DND-41 (cell line): ENCODE data around the gene KRTAP2-3.
"Not testable (repeated sequence)": the region's sequence is repeated elsewhere in the genome, so short reads cannot be mapped to it uniquely, and the experiment has no call there.

ENCODE experiments used
- ATAC-seq: fragments of 200-7000 bp; cut with Tn5 transposase; 3 replicates; pipeline ENCODE4 v1.9.1; 2021; ENCODE audit warnings: low read depth; ENCODE audit not compliant: insufficient read depth
- DNase-seq: peaks from one replicate; pipeline ENCODE4 v3.0.0-alpha.2; 2020
- H2AFZ ChIP-seq: 2 replicates; pipeline ENCODE4 v1.6.0; 2012; ENCODE audit warnings: low read depth, low read length
- H3K27ac ChIP-seq: 2 replicates; pipeline ENCODE4 v1.5.1; 2012; ENCODE audit warnings: low read length, inconsistent platforms
- H3K27me3 ChIP-seq: fragments of 200-600 bp; sonication (generic); 2 replicates; pipeline ENCODE4 v1.6.0; 2012; ENCODE audit warnings: low read length, mild to moderate bottlenecking, inconsistent platforms; ENCODE audit not compliant: insufficient read depth, poor library complexity
- H3K36me3 ChIP-seq: 2 replicates; pipeline ENCODE4 v1.5.1; 2012; ENCODE audit warnings: low read length, inconsistent platforms; ENCODE audit not compliant: insufficient read depth
- H3K4me1 ChIP-seq: 2 replicates; pipeline ENCODE4 v1.5.1; 2012; ENCODE audit warnings: mild to moderate bottlenecking, low read length; ENCODE audit not compliant: insufficient read depth
- H3K4me2 ChIP-seq: 2 replicates; pipeline ENCODE4 v1.6.0; 2012; ENCODE audit warnings: mild to moderate bottlenecking, moderate library complexity, low read length, inconsistent platforms; ENCODE audit not compliant: insufficient read depth
- H3K4me3 ChIP-seq, 2 experiments: fragments of 200-600 bp in 1 of 2; shearing (Covaris generic) in 1 of 2; 2 replicates each; pipeline ENCODE4 v1.5.1; 2012 to 2016; ENCODE audit warnings: inconsistent platforms in 2 of 2, low read length in 2 of 2, mild to moderate bottlenecking in 2 of 2, low read depth in 1 of 2, moderate library complexity in 1 of 2
- H3K79me2 ChIP-seq: 2 replicates; pipeline ENCODE4 v1.6.0; 2012; ENCODE audit warnings: low read length, inconsistent platforms; ENCODE audit not compliant: insufficient read depth
- H3K9ac ChIP-seq: 2 replicates; pipeline ENCODE4 v1.6.0; 2012; ENCODE audit warnings: low read depth, mild to moderate bottlenecking, inconsistent platforms, low read length, moderate library complexity
- H3K9me3 ChIP-seq: 2 replicates; pipeline ENCODE4 v1.5.1; 2012; ENCODE audit warnings: low read length, moderate library complexity, mild to moderate bottlenecking, inconsistent platforms; ENCODE audit not compliant: insufficient read depth, severe bottlenecking
- H4K20me1 ChIP-seq: 2 replicates; pipeline ENCODE4 v1.6.0; 2012; ENCODE audit warnings: low read length; ENCODE audit not compliant: insufficient read depth
- EZH2 ChIP-seq: IDR thresholded peaks from 3 replicates; pipeline ENCODE4 v1.6.1; 2012; ENCODE audit warnings: borderline replicate concordance, low read depth, mild to moderate bottlenecking, moderate library complexity, low read length, inconsistent platforms; ENCODE audit not compliant: severe bottlenecking
- TF ChIP-seq, protein P1 (sequence below): IDR thresholded peaks from 2 replicates; pipeline ENCODE4 v1.5.1; 2012; ENCODE audit warnings: borderline replicate concordance, low read length, moderate library complexity, mild to moderate bottlenecking; ENCODE audit not compliant: poor library complexity, severe bottlenecking; ENCODE audit errors: extremely low read depth

The KRTAP2-3 gene

DNA sequence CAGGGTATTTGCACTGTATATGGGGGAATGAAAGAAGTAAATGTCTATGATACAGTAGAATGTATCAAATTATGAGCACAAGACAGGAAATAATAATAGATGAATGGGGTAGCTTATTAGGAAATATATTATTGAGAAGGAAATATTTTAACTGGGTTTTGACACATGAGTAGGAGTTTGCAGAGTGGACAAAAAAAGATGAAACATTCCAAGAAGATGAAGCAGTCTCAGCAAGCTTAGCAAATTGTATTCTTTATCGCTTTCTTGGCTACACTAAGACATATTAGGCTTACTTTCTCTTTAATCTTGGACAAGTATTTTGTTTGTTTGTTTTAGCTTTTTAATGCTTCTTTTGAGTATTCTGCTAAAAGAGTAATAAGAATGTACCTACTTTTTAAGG is 44.0 kb upstream of the KRTAP2-3 start:
- no peak for TF ChIP-seq EZH2
- TF ChIP-seq, protein P1, sequence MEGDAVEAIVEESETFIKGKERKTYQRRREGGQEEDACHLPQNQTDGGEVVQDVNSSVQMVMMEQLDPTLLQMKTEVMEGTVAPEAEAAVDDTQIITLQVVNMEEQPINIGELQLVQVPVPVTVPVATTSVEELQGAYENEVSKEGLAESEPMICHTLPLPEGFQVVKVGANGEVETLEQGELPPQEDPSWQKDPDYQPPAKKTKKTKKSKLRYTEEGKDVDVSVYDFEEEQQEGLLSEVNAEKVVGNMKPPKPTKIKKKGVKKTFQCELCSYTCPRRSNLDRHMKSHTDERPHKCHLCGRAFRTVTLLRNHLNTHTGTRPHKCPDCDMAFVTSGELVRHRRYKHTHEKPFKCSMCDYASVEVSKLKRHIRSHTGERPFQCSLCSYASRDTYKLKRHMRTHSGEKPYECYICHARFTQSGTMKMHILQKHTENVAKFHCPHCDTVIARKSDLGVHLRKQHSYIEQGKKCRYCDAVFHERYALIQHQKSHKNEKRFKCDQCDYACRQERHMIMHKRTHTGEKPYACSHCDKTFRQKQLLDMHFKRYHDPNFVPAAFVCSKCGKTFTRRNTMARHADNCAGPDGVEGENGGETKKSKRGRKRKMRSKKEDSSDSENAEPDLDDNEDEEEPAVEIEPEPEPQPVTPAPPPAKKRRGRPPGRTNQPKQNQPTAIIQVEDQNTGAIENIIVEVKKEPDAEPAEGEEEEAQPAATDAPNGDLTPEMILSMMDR: no peak
- H3K27me3 ChIP-seq: no peaks in the 10 kb centered on the region
- no peak overlapping the region for H2AFZ ChIP-seq
- DNase-seq (no peak), ATAC-seq (no peak)
- no peaks in the 10 kb centered on the region for H4K20me1 ChIP-seq
- H3K9me3 ChIP-seq: no peaks in the 10 kb centered on the region
- no peaks in the 10 kb centered on the region for H3K36me3 ChIP-seq
- H3K9ac ChIP-seq: no peak overlapping the region
- H3K4me3 ChIP-seq: no peak overlapping the region
- H3K79me2 ChIP-seq: no peaks in the 10 kb centered on the region
- H3K27ac ChIP-seq: no peak overlapping the region
- H3K4me1 ChIP-seq: no peaks in the 10 kb centered on the region
- no peak overlapping the region for H3K4me2 ChIP-seq

DNA sequence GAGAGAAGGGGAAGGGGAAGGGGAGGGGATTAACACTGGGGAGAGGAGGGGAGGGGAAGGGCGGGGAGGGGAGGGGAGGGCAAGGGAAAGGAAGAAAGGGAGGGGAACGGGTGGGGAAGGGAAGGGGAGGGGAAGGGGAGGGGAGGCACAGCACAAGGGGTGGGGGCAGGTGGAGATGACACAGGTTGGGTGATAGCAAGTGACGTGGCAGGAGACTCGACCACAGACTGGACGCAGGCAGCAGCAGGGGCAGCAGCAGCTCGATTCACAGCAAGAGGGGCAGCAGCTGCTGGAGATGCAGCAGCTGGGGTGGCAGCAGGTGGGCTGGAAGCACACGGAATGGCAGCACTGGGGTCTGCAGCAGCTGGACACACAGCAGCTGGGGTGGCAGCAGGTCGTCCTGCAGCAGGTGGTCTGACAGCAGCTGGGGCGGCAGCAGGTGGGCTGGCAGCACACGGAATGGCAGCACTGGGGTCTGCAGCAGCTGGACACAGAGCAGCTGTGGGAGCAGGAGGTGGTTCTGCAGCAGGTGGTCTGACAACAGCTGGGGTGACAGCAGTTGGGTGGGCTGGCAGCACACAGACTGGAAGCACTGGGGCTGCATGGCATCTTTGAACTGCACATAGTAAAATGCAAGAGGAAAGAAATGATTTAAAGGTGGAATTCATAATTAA is 41.8 kb upstream of the KRTAP2-3 start, which contains the start of gene KRTAP4-16:
Gene KRTAP4-16 (minus strand): TSS at position 624 of the 674 bp plus-strand sequence. CDS start 0 bp downstream, at position 624.
- Histone ChIP-seq H2AFZ (no peak within 1 kb of the TSS), H3K4me2 (no peak within 1 kb of the TSS), H3K9me3 (no peaks in the 10 kb centered on the region), H3K27me3 (no peaks in the 10 kb centered on the region), H3K79me2 (no peaks in the 10 kb centered on the region), H3K4me1 (no peaks in the 10 kb centered on the region), H3K27ac (no peak within 1 kb of the TSS), H3K36me3 (no peaks in the 10 kb centered on the region), H3K9ac (no peak within 1 kb of the TSS), H4K20me1 (no peaks in the 10 kb centered on the region), H3K4me3 (no peak within 1 kb of the TSS)
- DNase-seq: no peak
- no peak for TF ChIP-seq EZH2
- TF ChIP-seq, protein P1: no peak
- no peak for ATAC-seq

DNA sequence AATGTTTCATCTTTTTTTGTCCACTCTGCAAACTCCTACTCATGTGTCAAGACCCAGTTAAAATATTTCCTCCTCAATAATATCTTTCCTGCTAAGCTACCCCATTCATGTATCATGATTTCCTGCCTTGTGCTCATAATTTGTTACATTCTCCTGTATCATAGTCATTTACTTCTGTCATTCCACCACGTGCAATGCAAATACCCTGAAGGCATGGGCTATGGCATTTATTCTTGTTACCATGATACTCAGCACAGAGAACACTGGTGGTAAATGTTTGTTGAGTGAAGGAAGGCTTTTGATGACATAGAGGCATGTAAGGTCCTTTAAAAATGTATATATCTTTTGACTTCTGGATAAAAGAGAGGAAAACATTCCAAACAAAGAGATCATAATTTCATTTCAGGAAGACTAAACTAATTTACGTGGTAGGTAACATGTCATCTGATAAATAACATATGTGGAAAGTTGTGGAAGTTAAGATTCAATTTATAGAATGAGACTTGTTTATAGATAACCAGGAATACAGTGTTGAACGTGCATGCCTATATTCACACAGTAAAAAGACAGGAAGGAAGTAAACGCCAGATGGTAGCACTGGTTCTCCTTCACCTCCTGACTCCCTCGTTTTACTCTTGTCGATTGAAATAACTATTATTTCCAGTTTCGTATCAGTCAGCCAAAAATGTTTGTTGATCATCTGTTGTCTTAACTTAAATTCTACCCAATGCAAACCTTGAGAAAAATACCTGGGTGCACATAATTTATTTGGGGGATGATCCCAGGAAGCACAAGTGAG is 40.0 kb upstream of the KRTAP2-3 start:
- not testable (repeated sequence) for H2AFZ ChIP-seq, H4K20me1 ChIP-seq, H3K9ac ChIP-seq, H3K4me1 ChIP-seq, H3K79me2 ChIP-seq, H3K27me3 ChIP-seq, H3K9me3 ChIP-seq, H3K4me3 ChIP-seq, H3K27ac ChIP-seq, ATAC-seq, DNase-seq, H3K4me2 ChIP-seq, H3K36me3 ChIP-seq

GRCh38 chr17:41098481-41098880 is 38.6 kb upstream of the KRTAP2-3 start:
- no peaks in the 10 kb centered on the region for H4K20me1 ChIP-seq
- H3K9ac ChIP-seq: no peak overlapping the region
- H3K4me2 ChIP-seq: no peak overlapping the region
- no peaks in the 10 kb centered on the region for H3K36me3 ChIP-seq
- DNase-seq (no peak), ATAC-seq (no peak)
- H3K9me3 ChIP-seq: no peaks in the 10 kb centered on the region
- no peak overlapping the region for H2AFZ ChIP-seq
- no peak overlapping the region for H3K4me3 ChIP-seq
- no peaks in the 10 kb centered on the region for H3K79me2 ChIP-seq
- no peak for TF ChIP-seq EZH2
- TF ChIP-seq, protein P1: no peak
- no peaks in the 10 kb centered on the region for H3K4me1 ChIP-seq
- no peaks in the 10 kb centered on the region for H3K27me3 ChIP-seq
- H3K27ac ChIP-seq: no peak overlapping the region
